Smooth muscle cell (in vitro differentiated cells): Measurements from ENCODE around the gene CTNNA1. TPM values are rescaled to one million over a fixed set of nuclear protein-coding genes. Genes with fewer than 3 reads are reported as not detected.

ENCODE experiments used
- DNase-seq: peaks from one replicate; lab custom pipeline; 2025; ENCODE audit not compliant: unreplicated experiment; lab: John Stamatoyannopoulos, UW
- H2AFZ ChIP-seq: fragments of 200-600 bp; sonication (generic); 2 replicates; pipeline ENCODE4 v1.6.0; 2016; ENCODE audit warnings: antibody characterized with exemption, low read depth, mild to moderate bottlenecking
- H3F3A ChIP-seq: fragments of 200-600 bp; sonication (generic); 2 replicates; pipeline ENCODE4 v1.6.0; 2017; ENCODE audit warnings: antibody characterized with exemption, low read depth
- H3K27ac ChIP-seq: fragments of 200-600 bp; sonication (generic); 2 replicates; pipeline ENCODE4 v1.5.1; 2016; ENCODE audit warnings: low read depth, mild to moderate bottlenecking
- H3K27me3 ChIP-seq: fragments of 200-600 bp; sonication (generic); 2 replicates; pipeline ENCODE4 v1.6.1; 2016; ENCODE audit warnings: low read depth, mild to moderate bottlenecking
- H3K36me3 ChIP-seq: fragments of 200-600 bp; sonication (generic); 2 replicates; pipeline ENCODE4 v1.5.1; 2016; ENCODE audit warnings: low read depth
- H3K4me1 ChIP-seq: fragments of 200-600 bp; sonication (generic); 2 replicates; pipeline ENCODE4 v1.5.1; 2016; ENCODE audit warnings: low read depth
- H3K4me2 ChIP-seq: fragments of 200-600 bp; sonication (generic); 2 replicates; pipeline ENCODE4 v1.6.0; 2016; ENCODE audit warnings: mild to moderate bottlenecking
- H3K4me3 ChIP-seq: fragments of 200-600 bp; sonication (generic); 2 replicates; pipeline ENCODE4 v1.5.1; 2016; ENCODE audit warnings: mild to moderate bottlenecking
- H3K79me2 ChIP-seq: fragments of 200-600 bp; sonication (generic); 2 replicates; pipeline ENCODE4 v1.6.0; 2016; ENCODE audit warnings: low read depth, mild to moderate bottlenecking
- H3K9ac ChIP-seq: fragments of 200-600 bp; sonication (generic); 2 replicates; pipeline ENCODE4 v1.6.0; 2016; ENCODE audit warnings: low read depth
- H3K9me3 ChIP-seq: fragments of 200-600 bp; sonication (generic); replicated peaks from 2 replicates; pipeline ENCODE4 v1.5.1; 2016; ENCODE audit warnings: low read depth
- H4K20me1 ChIP-seq: fragments of 200-600 bp; sonication (generic); 2 replicates; pipeline ENCODE4 v1.6.0; 2016; ENCODE audit warnings: low read depth
- CTCF ChIP-seq: fragments of 200-600 bp; sonication (generic); IDR thresholded peaks from 2 replicates; pipeline ENCODE4 v1.5.1; 2017; ENCODE audit warnings: borderline replicate concordance, mild to moderate bottlenecking, antibody characterized with exemption; ENCODE audit not compliant: insufficient read depth, poor library complexity, severe bottlenecking
- WGBS: methylation state at CpG from one replicate; pipeline ENCODE4 v1.1.7; 2016; ENCODE audit warnings: low lambda C conversion rate; 5-methylcytosine and 5-hydroxymethylcytosine counted together
- polyA plus RNA-seq: library from polyadenylated mRNA; unstranded; fragments of >200 nt; fragmentation: Nextera tagmentation; extraction: Ambion mirVana; gene quantifications from 2 replicates; pipeline ENCODE4 v1.2.1, GENCODE V29; 2016
- total RNA-seq: library from RNA; depleted of rRNA; stranded (reverse); fragments of >200 nt; gene quantifications from 2 replicates; pipeline ENCODE4 v1.2.3, GENCODE V29; 2014

CTNNA1 gene
- total and polyA plus RNA-seq, 2 experiments from 2014 or later: 149 to 251 TPM

GRCh38 chr5:138944527-138945322 lies 191.5 kb downstream of the CTNNA1 start:
- H3K27ac ChIP-seq: no peak overlapping the region
- no peaks in the 10 kb centered on the region for H3F3A ChIP-seq
- no peak overlapping the region for H3K4me2 ChIP-seq
- no peaks in the 10 kb centered on the region for H3K36me3 ChIP-seq
- no peak overlapping the region for H2AFZ ChIP-seq
- H3K4me1 ChIP-seq: peaks cover 10% of the 10 kb centered on the region
- no peak for TF ChIP-seq CTCF
- 93% methylated on average over 23 of the region's 23 CpGs for WGBS
- no peak overlapping the region for H3K4me3 ChIP-seq
- no peaks in the 10 kb centered on the region for H3K79me2 ChIP-seq
- H3K9ac ChIP-seq: no peak overlapping the region
- no peak for DNase-seq
- H3K9me3 ChIP-seq: no peaks in the 10 kb centered on the region
- no peaks in the 10 kb centered on the region for H4K20me1 ChIP-seq
- H3K27me3 ChIP-seq: no peaks in the 10 kb centered on the region

GRCh38 chr5:138945421-138946240 lies 192.4 kb downstream of the CTNNA1 start:
- H2AFZ ChIP-seq: no peak overlapping the region
- no peak overlapping the region for H3K4me2 ChIP-seq
- no peaks in the 10 kb centered on the region for H3K27me3 ChIP-seq
- H3K79me2 ChIP-seq: no peaks in the 10 kb centered on the region
- no peak for DNase-seq
- no peak overlapping the region for H3K9ac ChIP-seq
- no peak overlapping the region for H3K4me3 ChIP-seq
- no peaks in the 10 kb centered on the region for H3K9me3 ChIP-seq
- no peaks in the 10 kb centered on the region for H3F3A ChIP-seq
- no peak for TF ChIP-seq CTCF
- peaks cover 10% of the 10 kb centered on the region for H3K4me1 ChIP-seq
- no peak overlapping the region for H3K27ac ChIP-seq
- H4K20me1 ChIP-seq: no peaks in the 10 kb centered on the region
- 85% methylated on average over 23 of the region's 23 CpGs for WGBS
- no peaks in the 10 kb centered on the region for H3K36me3 ChIP-seq

GRCh38 chr5:138946241-138946623 lies 193.0 kb downstream of the CTNNA1 start:
- Histone ChIP-seq H3F3A (no peaks in the 10 kb centered on the region), H3K4me3 (no peak overlapping the region), H4K20me1 (no peaks in the 10 kb centered on the region), H2AFZ (no peak overlapping the region), H3K4me2 (no peak overlapping the region), H3K4me1 (peaks cover 10% of the 10 kb centered on the region), H3K9ac (no peak overlapping the region), H3K9me3 (no peaks in the 10 kb centered on the region), H3K79me2 (no peaks in the 10 kb centered on the region), H3K27ac (no peak overlapping the region), H3K27me3 (no peaks in the 10 kb centered on the region), H3K36me3 (no peaks in the 10 kb centered on the region)
- no peak for TF ChIP-seq CTCF
- DNase-seq: no peak
- WGBS: 80% methylated on average over 8 of the region's 8 CpGs
